OCI-LY1 (cell line): ENCODE measurements around the gene VWDE.

ENCODE experiments used
- EZH2 ChIP-seq: fragments of 200-600 bp; sonication (generic), shearing (Covaris generic); IDR thresholded peaks from 2 replicates; pipeline ENCODE4 v1.8.0; 2017; ENCODE audit warnings: borderline replicate concordance, mixed run types, mild to moderate bottlenecking, antibody characterized with exemption, low read length, moderate library complexity, mixed read lengths
- TF ChIP-seq, protein P1 (sequence below): fragments of 200-600 bp; sonication (generic), shearing (Covaris generic); IDR thresholded peaks from 2 replicates; pipeline ENCODE4 v1.5.1; 2017; ENCODE audit warnings: mild to moderate bottlenecking, antibody characterized with exemption, low read length, moderate library complexity, mixed read lengths

DNA sequence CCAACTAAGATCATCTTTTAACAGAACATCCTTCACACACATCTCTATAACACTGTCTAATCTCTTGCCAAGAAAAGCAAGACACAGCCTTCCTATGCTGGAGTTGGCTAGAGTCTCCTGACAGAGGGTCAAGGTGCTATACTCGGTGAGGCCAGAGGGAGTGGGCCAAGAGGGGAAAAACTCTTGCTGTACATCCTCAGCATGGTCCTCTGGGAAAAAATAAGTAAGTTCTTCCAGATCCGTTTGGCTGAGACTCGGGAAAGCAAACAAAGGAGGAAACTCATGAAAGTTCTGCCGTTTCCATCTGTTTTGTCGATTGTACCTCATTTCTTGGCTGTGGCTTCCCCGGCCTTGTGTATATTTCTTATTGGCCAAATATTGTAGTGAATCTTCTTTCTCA lies 33.9 kb downstream of the VWDE start:
- TF ChIP-seq, protein P1, sequence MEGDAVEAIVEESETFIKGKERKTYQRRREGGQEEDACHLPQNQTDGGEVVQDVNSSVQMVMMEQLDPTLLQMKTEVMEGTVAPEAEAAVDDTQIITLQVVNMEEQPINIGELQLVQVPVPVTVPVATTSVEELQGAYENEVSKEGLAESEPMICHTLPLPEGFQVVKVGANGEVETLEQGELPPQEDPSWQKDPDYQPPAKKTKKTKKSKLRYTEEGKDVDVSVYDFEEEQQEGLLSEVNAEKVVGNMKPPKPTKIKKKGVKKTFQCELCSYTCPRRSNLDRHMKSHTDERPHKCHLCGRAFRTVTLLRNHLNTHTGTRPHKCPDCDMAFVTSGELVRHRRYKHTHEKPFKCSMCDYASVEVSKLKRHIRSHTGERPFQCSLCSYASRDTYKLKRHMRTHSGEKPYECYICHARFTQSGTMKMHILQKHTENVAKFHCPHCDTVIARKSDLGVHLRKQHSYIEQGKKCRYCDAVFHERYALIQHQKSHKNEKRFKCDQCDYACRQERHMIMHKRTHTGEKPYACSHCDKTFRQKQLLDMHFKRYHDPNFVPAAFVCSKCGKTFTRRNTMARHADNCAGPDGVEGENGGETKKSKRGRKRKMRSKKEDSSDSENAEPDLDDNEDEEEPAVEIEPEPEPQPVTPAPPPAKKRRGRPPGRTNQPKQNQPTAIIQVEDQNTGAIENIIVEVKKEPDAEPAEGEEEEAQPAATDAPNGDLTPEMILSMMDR, result no peak
- TF ChIP-seq EZH2, result no peak
